A673 (cell line): ENCODE results near the gene ELP4. TPM values are rescaled to one million over a fixed set of nuclear protein-coding genes. Genes with fewer than 3 reads are reported as not detected.

Source experiments
- BruUV-seq: library from RNA; stranded (reverse); fragments of 400-500 nt; replicated peaks from 2 replicates; lab custom pipeline; 2021; lab: Mats Ljungman, UMichigan
- CTCF ChIA-PET: fragments of 300-600 bp; sonication (Branson Sonifier 250); formaldehyde crosslinking; loops from one replicate; lab custom pipeline; 2022; ENCODE audit warnings: antibody characterized with exemption; lab: Charles Lee
- POLR2A ChIA-PET: fragments of 300-600 bp; sonication (Branson Sonifier 250); formaldehyde crosslinking; loops from one replicate; lab custom pipeline; 2022; ENCODE audit warnings: antibody characterized with exemption; ENCODE audit not compliant: low non-redundant PET; lab: Charles Lee
- DNase-seq: peaks from one replicate; pipeline ENCODE4 v3.0.0-alpha.2; 2015; ENCODE audit warnings: low spot score
- H3K27ac ChIP-seq: fragments of 200-600 bp; sonication (generic); 2 replicates; pipeline ENCODE4 v1.5.1; 2016; ENCODE audit warnings: mixed run types, low read depth, mild to moderate bottlenecking, mixed read lengths, antibody characterized with exemption, low read length; ENCODE audit not compliant: poor library complexity, severe bottlenecking
- H3K27me3 ChIP-seq: fragments of 200-600 bp; sonication (generic); replicated peaks from 2 replicates; pipeline ENCODE4 v1.6.1; 2017; ENCODE audit warnings: mixed run types, low read depth, mild to moderate bottlenecking, mixed read lengths, antibody characterized with exemption, low read length; ENCODE audit not compliant: insufficient read depth, poor library complexity
- H3K36me3 ChIP-seq: fragments of 200-600 bp; sonication (generic); 2 replicates; pipeline ENCODE4 v1.6.1; 2016; ENCODE audit warnings: mixed run types, mild to moderate bottlenecking, mixed read lengths, antibody characterized with exemption, low read length; ENCODE audit not compliant: insufficient read depth, poor library complexity, severe bottlenecking
- H3K4me1 ChIP-seq: fragments of 200-600 bp; sonication (generic); 2 replicates; pipeline ENCODE4 v1.6.1; 2017; ENCODE audit warnings: mixed run types, mild to moderate bottlenecking, mixed read lengths, antibody characterized with exemption, low read length; ENCODE audit not compliant: insufficient read depth, poor library complexity, severe bottlenecking
- H3K4me3 ChIP-seq: fragments of 200-600 bp; sonication (generic); 2 replicates; pipeline ENCODE4 v1.5.1; 2016; ENCODE audit warnings: low read depth, mixed run types, mild to moderate bottlenecking, mixed read lengths, low read length; ENCODE audit not compliant: poor library complexity, severe bottlenecking
- H3K9me3 ChIP-seq: fragments of 200-600 bp; sonication (generic); 2 replicates; pipeline ENCODE4 v1.6.1; 2016; ENCODE audit warnings: mixed run types, low read depth, mild to moderate bottlenecking, mixed read lengths, antibody characterized with exemption, low read length; ENCODE audit not compliant: poor library complexity, severe bottlenecking
- EZH2 ChIP-seq: fragments of 200-600 bp; sonication (generic); IDR thresholded peaks from 2 replicates; pipeline ENCODE4 v1.6.1; 2017; ENCODE audit warnings: borderline replicate concordance, low read depth, mild to moderate bottlenecking, mixed read lengths, antibody characterized with exemption, low read length; ENCODE audit not compliant: poor library complexity, severe bottlenecking
- intact Hi-C: fragments of 100-400 bp; cut with micrococcal nuclease; formaldehyde crosslinking; loops from one replicate; pipeline ENCODE4 v1.10.0; 2022; ENCODE audit not compliant: unreplicated experiment
- total RNA-seq: library from RNA; stranded (reverse); gene quantifications from 2 replicates; pipeline ENCODE4 v1.2.3, GENCODE V29; 2021
- TF ChIP-seq, protein P1 (sequence below): fragments of 300-800, 200-600 bp; sonication (generic); conservative IDR thresholded peaks from 2 replicates; pipeline ENCODE4 v1.5.1; 2017; ENCODE audit warnings: low read depth, mild to moderate bottlenecking, antibody characterized with exemption, low read length, moderate library complexity, mixed read lengths

ELP4 gene
- total RNA-seq, 1 experiment from 2014 or later = 49.4 TPM

DNA sequence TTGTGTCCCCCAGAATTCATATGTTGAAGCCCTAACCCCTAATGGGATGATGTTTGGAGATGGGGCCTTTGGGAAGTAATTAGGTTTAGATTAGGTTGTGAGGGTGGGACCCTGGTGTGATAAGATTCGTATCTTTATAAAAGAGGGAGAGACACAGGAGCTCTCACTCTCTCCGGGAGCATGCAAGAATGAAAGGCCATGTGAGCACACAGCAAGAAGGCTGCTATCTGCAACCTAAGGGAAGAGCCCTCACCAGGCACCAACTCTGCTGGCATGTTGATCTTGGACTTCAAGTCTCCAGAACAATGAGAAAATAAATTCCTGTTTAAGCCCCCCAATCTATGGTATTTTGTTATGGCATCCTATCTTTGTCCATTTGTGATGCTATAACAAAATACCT is 97.3 kb downstream of the ELP4 start:
- Histone ChIP-seq H3K9me3 (no peaks in the 10 kb centered on the region), H3K4me3 (no peak overlapping the region), H3K27me3 (no peaks in the 10 kb centered on the region), H3K4me1 (peaks cover 11% of the 10 kb centered on the region), H3K36me3 (no peaks in the 10 kb centered on the region), H3K27ac (no peak overlapping the region)
- intact Hi-C loops = no loop called here
- ChIA-PET POLR2A (no interaction called here), CTCF (no interaction called here)
- no peak for DNase-seq
- TF ChIP-seq EZH2 = no peak
- TF ChIP-seq, protein P1, sequence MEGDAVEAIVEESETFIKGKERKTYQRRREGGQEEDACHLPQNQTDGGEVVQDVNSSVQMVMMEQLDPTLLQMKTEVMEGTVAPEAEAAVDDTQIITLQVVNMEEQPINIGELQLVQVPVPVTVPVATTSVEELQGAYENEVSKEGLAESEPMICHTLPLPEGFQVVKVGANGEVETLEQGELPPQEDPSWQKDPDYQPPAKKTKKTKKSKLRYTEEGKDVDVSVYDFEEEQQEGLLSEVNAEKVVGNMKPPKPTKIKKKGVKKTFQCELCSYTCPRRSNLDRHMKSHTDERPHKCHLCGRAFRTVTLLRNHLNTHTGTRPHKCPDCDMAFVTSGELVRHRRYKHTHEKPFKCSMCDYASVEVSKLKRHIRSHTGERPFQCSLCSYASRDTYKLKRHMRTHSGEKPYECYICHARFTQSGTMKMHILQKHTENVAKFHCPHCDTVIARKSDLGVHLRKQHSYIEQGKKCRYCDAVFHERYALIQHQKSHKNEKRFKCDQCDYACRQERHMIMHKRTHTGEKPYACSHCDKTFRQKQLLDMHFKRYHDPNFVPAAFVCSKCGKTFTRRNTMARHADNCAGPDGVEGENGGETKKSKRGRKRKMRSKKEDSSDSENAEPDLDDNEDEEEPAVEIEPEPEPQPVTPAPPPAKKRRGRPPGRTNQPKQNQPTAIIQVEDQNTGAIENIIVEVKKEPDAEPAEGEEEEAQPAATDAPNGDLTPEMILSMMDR = no peak
- no TSS peak for BruUV-seq

DNA sequence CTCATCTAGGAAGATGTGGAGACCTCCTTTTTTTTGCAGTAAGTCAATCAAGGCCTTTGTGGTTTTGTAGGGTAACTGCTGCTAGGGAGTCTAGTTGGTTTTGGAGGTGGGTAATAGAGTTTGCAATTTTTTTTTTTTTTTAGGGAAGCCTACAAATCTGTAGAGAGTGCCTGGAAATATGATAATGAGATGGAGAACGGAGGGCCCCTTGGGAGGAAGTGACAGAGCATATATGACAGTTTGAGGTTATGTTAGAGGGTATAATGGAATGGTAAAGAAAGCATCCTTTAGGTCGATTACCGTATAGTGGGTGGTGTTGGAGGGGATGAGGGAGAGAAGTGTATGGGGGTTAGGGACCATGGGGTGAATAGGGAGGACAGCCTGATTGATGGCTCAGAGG is 98.3 kb downstream of the ELP4 start:
- H3K27me3 ChIP-seq = no peaks in the 10 kb centered on the region
- peak; percentile 81 for DNase-seq
- ChIA-PET CTCF (no interaction called here), POLR2A (no interaction called here)
- no peaks in the 10 kb centered on the region for H3K36me3 ChIP-seq
- no peak for TF ChIP-seq EZH2
- TF ChIP-seq, protein P1 = no peak
- H3K4me1 ChIP-seq = peaks cover 17% of the 10 kb centered on the region
- H3K27ac ChIP-seq = no peak overlapping the region
- H3K9me3 ChIP-seq = no peaks in the 10 kb centered on the region
- no peak overlapping the region for H3K4me3 ChIP-seq
- intact Hi-C loops = no loop called here
- BruUV-seq = no TSS peak

DNA sequence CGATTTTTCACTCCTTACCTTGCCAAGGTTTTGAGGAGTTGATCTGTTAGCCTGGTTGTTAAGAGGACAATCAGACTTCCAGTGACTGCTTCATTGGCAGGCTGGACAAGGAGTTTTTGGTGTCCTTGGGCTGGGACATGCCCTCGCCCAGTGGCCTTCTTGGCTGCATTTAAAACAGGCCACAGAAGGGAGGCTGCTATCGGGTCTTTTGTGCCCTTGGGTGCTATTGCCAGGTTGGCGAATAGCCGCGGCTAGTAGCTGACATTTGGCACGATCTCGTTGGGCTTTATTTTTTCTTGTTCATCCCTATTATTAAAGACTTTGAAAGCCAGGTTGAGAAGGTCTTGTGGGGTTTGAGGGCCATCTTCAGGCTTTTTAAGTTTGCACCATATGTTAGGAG is 99.4 kb downstream of the ELP4 start:
- H3K4me1 ChIP-seq = peaks cover 17% of the 10 kb centered on the region
- no peaks in the 10 kb centered on the region for H3K27me3 ChIP-seq
- H3K27ac ChIP-seq = no peak overlapping the region
- BruUV-seq = no TSS peak
- no peak for TF ChIP-seq EZH2
- TF ChIP-seq, protein P1 = no peak
- H3K4me3 ChIP-seq = no peak overlapping the region
- ChIA-PET POLR2A (no interaction called here), CTCF (no interaction called here)
- no peaks in the 10 kb centered on the region for H3K36me3 ChIP-seq
- H3K9me3 ChIP-seq = no peaks in the 10 kb centered on the region
- DNase-seq = no peak
- intact Hi-C loops = no loop called here
